ENCODE measurements around the gene OR2T1.
"Not testable (repeated sequence)": the region's sequence is repeated elsewhere in the genome, so short reads cannot be mapped to it uniquely, and the experiment has no call there.

DNA sequence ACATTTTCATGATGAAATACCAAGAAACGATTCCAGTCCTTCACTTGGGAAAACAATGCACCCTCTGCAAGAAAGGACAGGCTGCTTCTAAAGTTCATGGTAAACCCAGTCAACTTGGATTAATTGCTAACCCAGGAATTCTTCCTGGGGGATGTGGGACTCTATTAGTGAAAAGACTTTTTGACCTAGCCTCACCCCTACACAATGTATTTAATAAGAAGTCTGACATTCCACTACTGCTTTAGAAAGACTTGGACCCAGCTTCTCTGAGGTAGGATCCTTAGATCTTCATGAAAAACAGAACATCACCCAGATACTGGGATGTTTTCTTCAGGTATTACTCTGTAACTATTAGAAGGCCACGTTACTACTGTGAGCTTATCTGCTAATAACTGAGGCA, 42.6 kb downstream of the OR2T1 start, which contains the start of gene OR2T2:
- not testable (repeated sequence) for TF ChIP-seq EZH2 (conservative IDR thresholded peaks at IDR 0.05; ENCODE audit: low read depth, low read length); ZNF431 (CRISPR knock-in tag; IDR thresholded peaks at IDR 0.05; ENCODE audit: borderline replicate concordance, low read depth); ZFP37 (CRISPR knock-in tag; IDR thresholded peaks at IDR 0.05; ENCODE audit: borderline replicate concordance); EP300 (IDR thresholded peaks at IDR 0.05; ENCODE audit: low read depth in 2 of 2, low read length in 2 of 2); EP300 (CRISPR knock-in tag; IDR thresholded peaks at IDR 0.05; ENCODE audit: borderline replicate concordance)
- TF ChIP-seq, protein P1, sequence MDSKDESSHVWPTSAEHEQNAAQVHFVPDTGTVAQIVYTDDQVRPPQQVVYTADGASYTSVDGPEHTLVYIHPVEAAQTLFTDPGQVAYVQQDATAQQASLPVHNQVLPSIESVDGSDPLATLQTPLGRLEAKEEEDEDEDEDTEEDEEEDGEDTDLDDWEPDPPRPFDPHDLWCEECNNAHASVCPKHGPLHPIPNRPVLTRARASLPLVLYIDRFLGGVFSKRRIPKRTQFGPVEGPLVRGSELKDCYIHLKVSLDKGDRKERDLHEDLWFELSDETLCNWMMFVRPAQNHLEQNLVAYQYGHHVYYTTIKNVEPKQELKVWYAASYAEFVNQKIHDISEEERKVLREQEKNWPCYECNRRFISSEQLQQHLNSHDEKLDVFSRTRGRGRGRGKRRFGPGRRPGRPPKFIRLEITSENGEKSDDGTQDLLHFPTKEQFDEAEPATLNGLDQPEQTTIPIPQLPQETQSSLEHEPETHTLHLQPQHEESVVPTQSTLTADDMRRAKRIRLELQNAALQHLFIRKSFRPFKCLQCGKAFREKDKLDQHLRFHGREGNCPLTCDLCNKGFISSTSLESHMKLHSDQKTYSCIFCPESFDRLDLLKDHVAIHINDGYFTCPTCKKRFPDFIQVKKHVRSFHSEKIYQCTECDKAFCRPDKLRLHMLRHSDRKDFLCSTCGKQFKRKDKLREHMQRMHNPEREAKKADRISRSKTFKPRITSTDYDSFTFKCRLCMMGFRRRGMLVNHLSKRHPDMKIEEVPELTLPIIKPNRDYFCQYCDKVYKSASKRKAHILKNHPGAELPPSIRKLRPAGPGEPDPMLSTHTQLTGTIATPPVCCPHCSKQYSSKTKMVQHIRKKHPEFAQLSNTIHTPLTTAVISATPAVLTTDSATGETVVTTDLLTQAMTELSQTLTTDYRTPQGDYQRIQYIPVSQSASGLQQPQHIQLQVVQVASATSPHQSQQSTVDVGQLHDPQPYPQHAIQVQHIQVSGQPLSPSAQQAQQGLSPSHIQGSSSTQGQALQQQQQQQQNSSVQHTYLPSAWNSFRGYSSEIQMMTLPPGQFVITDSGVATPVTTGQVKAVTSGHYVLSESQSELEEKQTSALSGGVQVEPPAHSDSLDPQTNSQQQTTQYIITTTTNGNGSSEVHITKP (CRISPR knock-in tag; IDR thresholded peaks at IDR 0.05; ENCODE audit: low read depth) = not testable (repeated sequence)
- TF ChIP-seq, protein P2, sequence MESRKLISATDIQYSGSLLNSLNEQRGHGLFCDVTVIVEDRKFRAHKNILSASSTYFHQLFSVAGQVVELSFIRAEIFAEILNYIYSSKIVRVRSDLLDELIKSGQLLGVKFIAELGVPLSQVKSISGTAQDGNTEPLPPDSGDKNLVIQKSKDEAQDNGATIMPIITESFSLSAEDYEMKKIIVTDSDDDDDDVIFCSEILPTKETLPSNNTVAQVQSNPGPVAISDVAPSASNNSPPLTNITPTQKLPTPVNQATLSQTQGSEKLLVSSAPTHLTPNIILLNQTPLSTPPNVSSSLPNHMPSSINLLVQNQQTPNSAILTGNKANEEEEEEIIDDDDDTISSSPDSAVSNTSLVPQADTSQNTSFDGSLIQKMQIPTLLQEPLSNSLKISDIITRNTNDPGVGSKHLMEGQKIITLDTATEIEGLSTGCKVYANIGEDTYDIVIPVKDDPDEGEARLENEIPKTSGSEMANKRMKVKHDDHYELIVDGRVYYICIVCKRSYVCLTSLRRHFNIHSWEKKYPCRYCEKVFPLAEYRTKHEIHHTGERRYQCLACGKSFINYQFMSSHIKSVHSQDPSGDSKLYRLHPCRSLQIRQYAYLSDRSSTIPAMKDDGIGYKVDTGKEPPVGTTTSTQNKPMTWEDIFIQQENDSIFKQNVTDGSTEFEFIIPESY (CRISPR knock-in tag; IDR thresholded peaks at IDR 0.05) = not testable (repeated sequence)
